AG09309 (cell line): ENCODE results near the gene NUFIP1.
"Not testable (repeated sequence)": the region's sequence is repeated elsewhere in the genome, so short reads cannot be mapped to it uniquely, and the experiment has no call there.

Source experiments
- DNase-seq: peaks from one replicate; pipeline ENCODE4 v3.0.0-alpha.2; 2010; ENCODE audit warnings: low read depth
- H3K4me3 ChIP-seq: 2 replicates; pipeline ENCODE4 v1.5.1; 2011; ENCODE audit warnings: mild to moderate bottlenecking, low read depth, low read length, moderate library complexity; ENCODE audit not compliant: control insufficient read depth
- CTCF ChIP-seq: IDR thresholded peaks from 2 replicates; pipeline ENCODE4 v1.5.1; 2011; ENCODE audit warnings: mild to moderate bottlenecking, low read depth, low read length, inconsistent platforms; ENCODE audit not compliant: insufficient read depth, control insufficient read depth; ENCODE audit errors: missing control alignments

Gene NUFIP1

DNA sequence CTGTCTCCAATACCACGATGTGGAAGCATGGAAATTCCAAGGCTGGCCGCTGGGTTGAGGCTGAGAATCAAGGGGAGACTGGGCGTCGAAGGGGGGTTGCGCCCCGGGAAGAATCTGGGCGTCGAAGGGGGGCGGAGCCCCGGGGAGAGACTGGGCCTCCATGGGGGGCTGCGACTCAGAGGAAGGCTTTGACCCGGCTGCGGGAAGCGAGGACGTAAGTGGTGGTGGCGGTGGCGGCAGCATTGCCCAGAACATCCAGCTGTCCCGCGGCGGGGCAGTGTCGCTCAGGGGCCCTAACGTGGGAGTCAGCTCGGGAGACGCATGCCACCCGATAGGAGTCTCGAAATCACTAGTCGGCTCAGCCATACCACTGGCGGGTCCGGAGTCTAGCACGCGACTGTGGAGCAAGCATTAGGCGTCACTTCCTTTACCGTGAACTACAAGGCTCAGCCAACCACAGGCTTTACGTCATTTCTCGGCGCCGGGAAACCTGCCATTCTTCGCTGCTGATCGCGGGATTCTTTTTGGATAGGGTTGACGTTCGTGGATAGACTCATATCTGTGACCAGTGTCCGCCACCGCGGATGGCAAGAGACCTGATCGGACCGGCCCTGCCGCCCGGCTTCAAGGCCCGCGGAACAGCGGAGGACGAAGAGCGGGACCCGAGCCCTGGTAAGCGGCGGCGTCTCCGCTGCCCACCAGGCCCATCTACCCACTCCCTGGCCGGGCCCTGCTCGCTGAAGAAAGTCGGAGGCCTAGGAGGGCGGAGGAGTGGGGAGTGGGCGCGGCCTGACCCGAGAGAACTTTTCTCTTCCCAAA lies at the start of gene NUFIP1, which contains the start of gene GPALPP1:
Gene NUFIP1 (minus strand): TSS at position 401 of the 819 bp plus-strand sequence. CDS start 35 bp downstream, at position 366.
Gene GPALPP1 (plus strand): TSS at position 468 of the 819 bp plus-strand sequence. CDS start 117 bp downstream, at position 585.
- peak within 1 kb of the TSS; percentile 94 for H3K4me3 ChIP-seq
- peak; percentile 67 for DNase-seq
- peak; percentile 4 for TF ChIP-seq CTCF

DNA sequence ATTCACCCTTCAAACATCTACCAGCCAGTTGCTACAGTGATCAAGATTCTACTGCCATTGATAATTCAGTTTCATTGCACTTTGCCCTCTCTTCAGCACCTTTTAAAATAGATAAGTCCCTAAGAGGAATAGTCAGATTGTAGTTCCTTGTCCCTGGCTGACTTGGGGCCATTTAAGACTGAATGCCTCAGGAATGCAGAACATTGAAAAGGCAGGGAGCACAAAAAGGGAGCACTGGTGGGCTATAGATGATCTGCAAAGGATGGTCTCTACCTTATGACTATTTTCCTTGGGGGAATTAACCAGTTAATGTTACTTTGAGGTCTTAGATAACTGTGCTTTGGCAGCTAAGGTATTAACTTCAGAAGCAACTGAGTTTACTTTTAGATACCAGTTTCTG lies 46.9 kb upstream of the NUFIP1 start:
- TF ChIP-seq CTCF: no peak
- DNase-seq: no peak
- no peak overlapping the region for H3K4me3 ChIP-seq

GRCh38 chr13:45034342-45034741 lies 45.1 kb upstream of the NUFIP1 start:
- no peak overlapping the region for H3K4me3 ChIP-seq
- no peak for DNase-seq

GRCh38 chr13:45024847-45025246 lies 35.6 kb upstream of the NUFIP1 start:
- no peak for DNase-seq
- TF ChIP-seq CTCF: no peak
- no peak overlapping the region for H3K4me3 ChIP-seq

More at GRCh38 chr13:45034342-45034741, 45.1 kb upstream of the NUFIP1 start:
- no peak for TF ChIP-seq CTCF

DNA sequence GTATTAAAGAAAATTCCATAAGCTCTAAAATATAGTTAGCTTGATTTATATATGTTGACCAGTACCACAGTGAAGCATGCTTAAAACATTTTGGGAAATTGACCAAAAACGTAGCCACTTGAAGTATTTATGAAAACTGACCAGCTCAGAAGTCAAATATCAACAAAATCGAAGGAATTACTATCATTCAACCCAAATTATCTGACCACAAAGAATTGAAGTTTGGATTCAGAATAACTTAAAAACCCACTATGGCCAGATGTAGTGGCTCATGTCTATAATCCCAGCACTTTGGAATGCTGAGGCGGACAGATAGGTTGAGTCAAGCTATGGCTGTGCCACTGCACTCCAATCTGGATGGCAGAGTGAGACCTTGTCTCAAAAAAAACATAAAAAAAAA lies 32.0 kb upstream of the NUFIP1 start:
- DNase-seq: no peak
- H3K4me3 ChIP-seq: no peak overlapping the region
- no peak for TF ChIP-seq CTCF

DNA sequence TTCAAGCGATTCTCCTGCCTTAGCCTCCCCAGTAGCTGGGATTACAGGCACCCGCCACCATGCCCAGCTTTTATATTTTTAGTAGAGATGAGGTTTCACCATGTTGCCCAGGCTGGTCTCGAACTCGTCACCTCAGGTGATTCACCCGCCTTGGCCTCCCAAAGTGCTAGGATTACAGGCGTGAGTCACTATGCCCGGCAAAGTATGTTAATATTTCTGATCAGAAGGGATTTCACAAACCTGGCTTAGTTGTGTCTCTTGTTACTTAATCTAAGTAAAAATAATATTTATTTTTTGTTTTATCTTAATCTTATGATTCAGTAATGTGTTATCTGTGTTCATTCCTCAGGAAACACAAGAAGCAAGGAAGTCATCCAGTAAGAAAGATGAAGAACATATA lies 30.7 kb upstream of the NUFIP1 start:
- not testable (repeated sequence) for H3K4me3 ChIP-seq

DNA sequence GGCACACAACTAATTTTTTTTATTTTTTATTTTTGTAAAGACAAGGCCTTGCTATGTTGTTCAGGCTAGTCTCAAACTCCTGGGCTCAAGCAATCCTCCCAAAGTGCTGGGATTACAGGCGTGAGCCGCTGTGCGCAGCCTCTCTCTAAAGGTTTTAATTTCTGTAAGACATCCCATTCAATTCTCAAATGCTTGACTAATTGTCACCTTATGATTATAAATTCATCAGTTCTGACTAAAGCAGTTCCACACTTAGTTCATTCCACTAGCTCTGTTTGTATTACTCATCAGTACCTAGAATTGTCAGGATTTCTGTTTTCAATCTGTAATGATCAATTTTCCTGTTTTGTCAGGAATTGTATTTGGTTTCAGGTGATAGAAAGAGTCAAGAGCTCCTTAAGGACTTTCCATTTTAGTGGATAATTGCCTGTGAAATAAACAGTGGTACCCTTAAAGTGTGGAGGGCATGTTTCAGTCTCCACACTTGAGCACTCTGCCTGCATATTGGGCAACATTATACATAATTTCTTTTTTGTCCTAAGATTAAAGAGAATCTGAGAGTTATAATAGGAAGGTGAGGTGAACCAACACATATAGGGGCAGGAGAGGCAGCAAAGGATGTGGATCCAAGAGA lies 27.6 kb upstream of the NUFIP1 start:
- H3K4me3 ChIP-seq: no peak overlapping the region
- no peak for DNase-seq
- no peak for TF ChIP-seq CTCF

More for the DNA sequence above, 30.7 kb upstream of the NUFIP1 start:
- DNase-seq: not testable (repeated sequence)
